AG09319 (cell line): ENCODE results near the gene PTPRN.

ENCODE experiments used
- DNase-seq: peaks from one replicate; pipeline ENCODE4 v3.0.0-alpha.2; 2010; ENCODE audit warnings: low read depth; ENCODE audit errors: extremely low read depth
- TF ChIP-seq, protein P1 (sequence below): IDR thresholded peaks from 2 replicates; pipeline ENCODE4 v1.5.1; 2011; ENCODE audit warnings: low read depth, mild to moderate bottlenecking, inconsistent platforms, low read length, moderate library complexity

Gene PTPRN

DNA sequence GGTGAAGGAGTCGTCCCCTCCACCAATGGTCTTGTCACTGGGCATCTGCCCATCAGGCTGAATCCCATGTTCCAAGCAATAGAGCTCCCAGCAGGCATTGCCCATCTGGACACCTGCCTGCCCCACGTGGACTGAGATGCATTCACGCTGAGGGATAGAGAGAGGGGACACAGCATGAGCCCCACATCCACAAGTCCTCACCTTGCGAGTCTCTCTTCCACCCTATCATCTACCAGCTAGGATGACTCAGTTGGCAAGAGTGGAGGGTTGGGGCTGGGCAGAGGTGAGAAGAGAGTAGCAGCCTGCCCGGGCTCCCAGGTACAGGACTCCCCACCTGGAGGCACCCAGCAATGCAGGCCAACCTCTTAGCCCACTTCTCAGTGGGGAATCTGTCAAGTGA lies 57.1 kb downstream of the PTPRN start:
- DNase-seq: no peak
- TF ChIP-seq, protein P1, sequence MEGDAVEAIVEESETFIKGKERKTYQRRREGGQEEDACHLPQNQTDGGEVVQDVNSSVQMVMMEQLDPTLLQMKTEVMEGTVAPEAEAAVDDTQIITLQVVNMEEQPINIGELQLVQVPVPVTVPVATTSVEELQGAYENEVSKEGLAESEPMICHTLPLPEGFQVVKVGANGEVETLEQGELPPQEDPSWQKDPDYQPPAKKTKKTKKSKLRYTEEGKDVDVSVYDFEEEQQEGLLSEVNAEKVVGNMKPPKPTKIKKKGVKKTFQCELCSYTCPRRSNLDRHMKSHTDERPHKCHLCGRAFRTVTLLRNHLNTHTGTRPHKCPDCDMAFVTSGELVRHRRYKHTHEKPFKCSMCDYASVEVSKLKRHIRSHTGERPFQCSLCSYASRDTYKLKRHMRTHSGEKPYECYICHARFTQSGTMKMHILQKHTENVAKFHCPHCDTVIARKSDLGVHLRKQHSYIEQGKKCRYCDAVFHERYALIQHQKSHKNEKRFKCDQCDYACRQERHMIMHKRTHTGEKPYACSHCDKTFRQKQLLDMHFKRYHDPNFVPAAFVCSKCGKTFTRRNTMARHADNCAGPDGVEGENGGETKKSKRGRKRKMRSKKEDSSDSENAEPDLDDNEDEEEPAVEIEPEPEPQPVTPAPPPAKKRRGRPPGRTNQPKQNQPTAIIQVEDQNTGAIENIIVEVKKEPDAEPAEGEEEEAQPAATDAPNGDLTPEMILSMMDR: no peak

GRCh38 chr2:219251656-219252055 lies 57.5 kb downstream of the PTPRN start:
- DNase-seq: no peak
- TF ChIP-seq, protein P1: no peak

- TF ChIP-seq, protein P1: no peak
Observed at GRCh38 chr2:219250049-219250781, 59.0 kb downstream of the PTPRN start.

GRCh38 chr2:219249203-219249980 lies 59.8 kb downstream of the PTPRN start:
- TF ChIP-seq, protein P1: no peak
- DNase-seq: peak; percentile 52

More at GRCh38 chr2:219250049-219250781, 59.0 kb downstream of the PTPRN start:
- no peak for DNase-seq

GRCh38 chr2:219248845-219249202 lies 60.4 kb downstream of the PTPRN start:
- TF ChIP-seq, protein P1: no peak
- DNase-seq: no peak

DNA sequence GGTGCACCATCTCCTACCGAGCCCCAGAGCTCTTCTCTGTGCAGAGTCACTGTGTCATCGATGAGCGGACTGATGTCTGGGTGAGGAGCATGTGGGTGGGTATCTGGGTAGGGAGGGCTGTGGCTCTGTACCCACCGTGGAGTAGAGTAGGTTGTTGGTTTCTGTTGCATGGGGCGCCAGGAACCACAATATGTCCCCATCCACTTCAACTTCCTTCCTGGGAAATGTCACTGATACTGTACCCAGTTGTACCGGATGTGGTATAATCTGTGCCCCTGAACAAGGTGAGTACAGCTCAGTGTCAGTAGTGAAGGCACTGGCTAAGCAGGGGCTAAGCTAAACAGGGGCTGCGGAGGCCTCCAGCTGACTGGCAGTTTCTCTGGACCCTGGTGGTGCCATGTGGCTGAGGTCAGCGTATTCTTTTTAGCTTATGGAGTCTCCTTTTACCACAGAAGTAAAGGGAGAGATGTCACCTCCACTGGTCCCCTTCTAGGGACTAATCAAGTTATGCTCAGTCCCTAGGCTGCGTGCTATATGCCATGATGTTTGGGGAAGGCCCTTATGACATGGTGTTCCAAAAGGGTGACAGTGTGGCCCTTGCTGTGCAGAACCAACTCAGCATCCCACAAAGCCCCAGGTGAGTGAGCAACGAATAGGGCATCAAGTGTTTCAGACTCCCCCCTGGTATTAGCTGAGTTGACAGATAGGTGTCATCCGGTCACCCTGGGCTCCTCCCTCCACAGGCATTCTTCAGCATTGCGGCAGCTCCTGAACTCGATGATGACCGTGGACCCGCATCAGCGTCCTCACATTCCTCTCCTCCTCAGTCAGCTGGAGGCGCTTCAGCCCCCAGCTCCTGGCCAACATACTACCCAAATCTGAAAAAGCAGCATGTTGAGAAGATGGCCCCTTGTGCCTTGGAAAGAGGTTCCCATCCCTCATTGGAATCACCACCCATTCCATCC lies 61.2 kb downstream of the PTPRN start:
- TF ChIP-seq, protein P1: no peak
- no peak for DNase-seq
